Suppressor macrophage (primary cell): ENCODE data around the gene RIPOR3.
A peak's percentile ranks its signal among the peaks of the same experiment; 100 is the strongest.
"Not testable (repeated sequence)": the region's sequence is repeated elsewhere in the genome, so short reads cannot be mapped to it uniquely, and the experiment has no call there.

Experiments
- DNase-seq, 4 experiments: peaks; one replicate each; pipeline ENCODE4 v3.0.0-alpha.2; 2020 to 2022

The RIPOR3 gene

DNA sequence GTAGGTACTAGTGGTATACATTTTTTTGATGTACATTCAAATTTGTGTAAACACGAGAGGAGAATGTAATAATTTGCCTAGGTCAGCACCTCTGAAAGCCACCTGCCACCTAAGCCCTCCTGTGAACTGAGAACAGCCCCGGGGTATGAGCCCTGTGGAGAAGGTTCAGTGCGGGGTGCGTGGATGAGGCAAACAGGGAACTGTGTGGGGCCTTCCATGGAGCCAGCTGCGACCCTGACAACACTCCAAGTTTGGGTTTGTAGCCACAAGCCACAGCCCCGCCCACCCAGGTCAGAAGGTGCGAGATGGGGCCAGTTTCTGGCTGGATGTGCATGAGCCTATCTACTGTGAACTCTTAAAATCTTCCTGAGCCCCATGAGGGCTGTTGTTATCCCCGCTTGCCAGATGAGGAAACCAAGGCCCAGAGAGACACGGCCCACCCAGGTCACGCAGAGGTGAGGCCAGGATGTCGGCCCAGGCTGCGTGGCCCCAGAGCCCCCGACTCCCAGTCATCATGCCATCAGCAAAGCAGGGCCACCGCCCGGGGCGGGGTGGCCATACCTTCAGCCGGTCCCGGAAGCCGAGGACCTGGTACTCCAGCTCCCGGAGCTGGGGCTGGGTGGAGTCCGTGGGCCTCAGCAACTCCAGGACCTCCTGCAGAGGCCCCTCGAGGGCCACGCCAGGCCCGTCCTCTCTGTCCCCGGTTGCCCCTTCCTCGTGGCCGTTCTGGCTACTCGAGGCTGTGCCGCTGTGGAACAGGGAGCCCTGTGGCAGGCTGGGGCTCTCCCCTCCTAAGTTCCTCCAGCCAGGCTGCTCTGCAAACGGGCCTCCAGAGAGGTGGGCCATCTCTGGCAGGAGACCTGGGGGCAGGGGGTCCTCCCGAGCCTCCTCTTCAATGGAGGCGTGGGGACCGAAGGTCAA lies 89.6 kb downstream of the RIPOR3 start:
- no peak for DNase-seq

GRCh38 chr20:50600281-50600895 lies 91.0 kb downstream of the RIPOR3 start:
- no peak for DNase-seq

DNA sequence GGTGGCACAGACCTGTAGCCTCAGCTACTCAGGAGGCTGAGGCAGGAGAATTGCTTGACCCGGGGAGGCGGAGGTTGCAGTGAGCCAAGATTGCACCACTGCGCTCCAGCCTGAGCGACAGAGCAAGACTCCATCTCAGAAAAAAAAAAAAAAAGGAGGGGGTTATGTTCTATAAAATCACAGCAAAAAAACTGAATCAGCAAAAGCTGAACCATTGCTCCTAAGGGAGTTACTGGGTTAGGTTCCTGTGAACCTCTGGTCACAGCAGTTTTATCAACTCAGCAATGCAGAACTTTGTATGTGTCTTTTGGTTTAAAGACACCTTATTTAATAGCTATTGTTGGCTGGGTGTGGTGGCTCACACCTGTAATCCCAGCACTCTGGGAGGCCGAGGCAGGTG lies 92.6 kb downstream of the RIPOR3 start:
- not testable (repeated sequence) for DNase-seq

- no peak for DNase-seq
These were observed 93.3 kb downstream of the RIPOR3 start for GRCh38 chr20:50598074-50598473.

GRCh38 chr20:50597406-50597969 lies 93.9 kb downstream of the RIPOR3 start:
- no peak for DNase-seq

GRCh38 chr20:50596694-50597021 lies 94.7 kb downstream of the RIPOR3 start:
- no peak for DNase-seq

GRCh38 chr20:50595988-50596693 lies 95.2 kb downstream of the RIPOR3 start:
- no peak for DNase-seq

DNA sequence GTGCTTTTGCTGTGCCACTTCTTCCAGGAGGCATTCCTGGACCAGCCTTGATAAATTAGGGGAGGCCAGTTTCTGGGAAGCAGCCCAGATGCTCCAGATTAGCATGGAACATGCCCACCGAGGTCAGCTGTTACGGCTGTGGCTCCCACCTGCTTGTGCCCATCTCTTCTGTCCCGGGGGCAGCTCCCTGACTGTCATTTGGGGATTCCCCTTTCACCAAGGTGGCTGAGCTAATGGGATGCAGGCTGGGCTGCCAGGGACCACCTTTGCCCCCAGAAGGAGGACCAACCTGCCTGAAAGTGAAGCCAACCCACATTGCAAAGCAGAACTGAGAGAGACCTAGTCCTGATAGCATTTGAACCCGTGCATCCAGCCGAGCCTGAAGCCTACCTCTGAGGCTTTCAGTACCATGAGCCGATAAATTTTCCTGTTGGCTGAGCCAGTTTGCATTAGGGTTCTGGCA lies 95.9 kb downstream of the RIPOR3 start:
- no peak for DNase-seq

GRCh38 chr20:50594591-50595432 lies 96.5 kb downstream of the RIPOR3 start:
- DNase-seq, result no peak

DNA sequence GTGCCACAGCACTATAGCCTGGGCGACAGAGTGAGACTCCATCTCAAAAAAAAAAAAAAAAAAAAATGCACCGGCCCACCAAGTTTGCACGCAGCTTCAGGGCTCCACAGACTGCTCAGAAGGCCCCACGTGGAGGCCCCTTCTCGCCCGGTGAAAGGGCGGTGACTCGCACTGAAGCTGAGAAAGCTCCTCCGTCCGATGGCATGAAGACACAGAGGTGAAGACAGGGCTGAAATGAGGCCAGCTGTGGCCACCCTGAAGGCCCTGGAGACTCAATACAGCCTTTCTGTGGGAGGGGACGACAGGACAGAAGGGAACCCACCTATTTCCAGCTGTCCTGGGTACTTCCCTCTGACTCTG lies 97.1 kb downstream of the RIPOR3 start:
- DNase-seq, result no peak

DNA sequence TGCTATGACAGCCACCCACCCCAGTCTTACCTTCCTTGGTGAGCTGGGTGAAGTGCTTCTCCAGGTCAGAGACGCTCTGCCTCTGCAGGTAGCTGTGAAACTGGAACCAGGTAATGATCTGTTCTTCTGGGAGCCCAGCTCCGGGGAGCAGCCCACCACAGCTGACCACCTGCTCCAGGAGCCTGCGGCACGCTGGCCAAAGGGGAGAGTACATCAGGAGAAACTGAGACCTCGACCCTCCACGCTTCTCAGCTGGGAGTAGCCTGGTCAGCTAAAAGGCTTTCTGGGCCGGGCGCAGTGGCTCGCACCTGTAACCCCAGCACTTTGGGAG lies 98.4 kb downstream of the RIPOR3 start:
- DNase-seq, result no peak

- no peak for DNase-seq
These were observed 98.9 kb downstream of the RIPOR3 start for GRCh38 chr20:50592282-50593004.

DNA sequence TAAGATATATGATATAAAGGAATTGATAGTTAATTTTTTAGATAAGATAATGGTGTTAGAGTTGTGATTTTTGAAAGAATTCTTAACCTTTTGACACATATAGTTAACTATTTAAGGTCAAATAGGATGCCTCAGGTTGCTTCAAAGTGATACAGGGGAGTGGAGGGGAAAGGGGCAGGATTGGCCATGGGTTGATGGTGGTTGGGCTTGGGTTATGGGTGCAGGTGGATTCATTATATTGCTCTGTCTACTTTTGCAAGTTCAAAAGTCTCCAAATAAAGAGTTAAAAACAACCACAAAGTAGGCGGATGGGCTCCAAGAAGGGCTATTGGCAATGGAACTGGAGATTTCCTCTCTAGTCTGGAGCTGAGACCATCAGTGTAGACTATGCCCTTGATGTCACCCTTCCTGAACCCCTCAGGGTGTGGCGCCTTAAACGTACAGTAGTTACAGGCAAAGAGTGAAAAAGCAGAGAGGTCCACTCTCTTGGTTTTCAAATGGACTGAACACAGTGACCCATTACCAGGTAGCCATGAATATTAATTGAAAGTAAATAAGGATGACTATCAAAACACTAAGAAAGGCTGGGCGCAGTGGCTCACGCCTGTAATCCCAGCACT lies 100.0 kb downstream of the RIPOR3 start:
- no peak for DNase-seq

GRCh38 chr20:50590348-50590664 lies 101.0 kb downstream of the RIPOR3 start:
- DNase-seq, result no peak

- no peak for DNase-seq
These were observed 101.6 kb downstream of the RIPOR3 start for GRCh38 chr20:50589548-50590347.

DNA sequence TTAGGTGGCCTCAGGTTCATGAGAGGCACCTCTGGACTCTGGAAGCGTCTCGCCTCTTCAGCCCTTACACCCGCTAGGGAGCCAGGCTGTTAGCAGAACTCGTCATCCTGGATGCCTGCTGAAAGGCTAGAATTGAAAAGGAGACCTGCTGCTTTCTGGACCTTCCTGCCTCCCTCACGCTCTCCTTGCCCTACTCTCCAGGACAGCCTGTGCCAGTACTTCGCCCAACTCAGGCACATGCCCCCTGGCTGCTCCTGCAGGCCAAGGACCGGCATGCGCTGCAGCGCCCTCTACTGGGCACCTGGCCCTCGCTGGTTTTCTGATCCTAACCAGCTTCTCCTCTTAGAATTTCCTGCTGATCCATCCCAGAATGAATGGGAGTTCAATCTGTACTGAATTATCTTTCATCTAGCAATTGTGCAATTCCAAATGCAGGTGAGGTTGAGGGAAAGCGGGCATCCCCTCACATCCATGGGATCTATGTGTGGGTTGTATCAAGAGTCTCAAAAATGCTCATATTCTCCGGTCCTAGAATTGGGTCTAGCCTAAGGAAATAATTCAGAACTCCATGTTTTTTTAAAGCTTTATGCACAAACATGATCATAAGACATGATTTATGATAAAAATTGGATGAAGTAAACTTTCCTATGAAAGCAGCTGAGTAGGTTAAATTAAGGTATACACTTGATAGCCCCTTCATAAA lies 103.2 kb downstream of the RIPOR3 start:
- DNase-seq, result peak; percentile 68 to 87 (median 75)

GRCh38 chr20:50587291-50587961 lies 103.9 kb downstream of the RIPOR3 start:
- no peak for DNase-seq

- no peak for DNase-seq
These were observed 104.7 kb downstream of the RIPOR3 start for GRCh38 chr20:50586531-50587232.

- DNase-seq, result no peak
These were observed 105.7 kb downstream of the RIPOR3 start for GRCh38 chr20:50585678-50586077.
